ENCODE results near the gene PGP.

The PGP gene

DNA sequence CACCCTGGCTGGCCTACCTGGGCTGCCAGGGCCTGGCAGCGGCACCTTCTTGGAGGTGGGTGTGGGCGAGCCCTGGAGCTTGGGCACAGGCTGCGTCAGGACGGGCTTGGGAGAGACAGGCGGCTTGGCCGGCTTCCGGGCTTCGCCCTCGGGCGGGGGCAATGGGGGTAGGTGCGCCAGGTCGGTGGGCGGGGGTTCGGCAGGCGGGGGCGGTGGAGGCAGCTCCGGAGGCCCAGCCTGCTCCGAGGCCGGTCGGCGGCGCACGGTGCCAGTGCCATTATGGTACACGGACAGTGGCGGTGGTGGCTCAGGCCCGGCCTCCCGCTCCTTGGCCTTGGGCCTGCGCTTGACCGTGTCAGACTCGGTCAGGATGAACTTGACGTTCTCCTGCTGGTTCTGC, 35.1 kb downstream of the PGP start:
- DNase-seq = no peak

DNA sequence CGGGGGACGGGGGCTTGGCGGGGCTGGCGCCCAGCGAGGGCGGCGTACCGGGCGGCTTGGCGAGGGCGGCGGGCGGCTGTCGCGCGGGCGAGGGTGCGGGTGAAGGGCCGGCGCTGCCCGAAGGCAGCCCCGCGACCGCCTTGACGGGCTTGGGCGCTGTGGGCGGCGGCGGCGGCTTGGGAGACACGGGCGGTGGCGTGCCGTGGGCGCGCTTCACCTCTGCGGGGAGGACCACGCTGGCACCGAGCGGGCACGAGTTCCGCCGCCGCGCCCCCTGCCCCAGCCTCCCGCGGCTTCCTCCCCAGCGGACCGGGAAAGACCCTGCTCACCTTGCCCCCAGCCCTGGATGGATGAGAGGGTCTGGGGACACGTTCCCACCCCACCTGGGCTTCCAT, 35.5 kb downstream of the PGP start:
- no peak for DNase-seq

DNA sequence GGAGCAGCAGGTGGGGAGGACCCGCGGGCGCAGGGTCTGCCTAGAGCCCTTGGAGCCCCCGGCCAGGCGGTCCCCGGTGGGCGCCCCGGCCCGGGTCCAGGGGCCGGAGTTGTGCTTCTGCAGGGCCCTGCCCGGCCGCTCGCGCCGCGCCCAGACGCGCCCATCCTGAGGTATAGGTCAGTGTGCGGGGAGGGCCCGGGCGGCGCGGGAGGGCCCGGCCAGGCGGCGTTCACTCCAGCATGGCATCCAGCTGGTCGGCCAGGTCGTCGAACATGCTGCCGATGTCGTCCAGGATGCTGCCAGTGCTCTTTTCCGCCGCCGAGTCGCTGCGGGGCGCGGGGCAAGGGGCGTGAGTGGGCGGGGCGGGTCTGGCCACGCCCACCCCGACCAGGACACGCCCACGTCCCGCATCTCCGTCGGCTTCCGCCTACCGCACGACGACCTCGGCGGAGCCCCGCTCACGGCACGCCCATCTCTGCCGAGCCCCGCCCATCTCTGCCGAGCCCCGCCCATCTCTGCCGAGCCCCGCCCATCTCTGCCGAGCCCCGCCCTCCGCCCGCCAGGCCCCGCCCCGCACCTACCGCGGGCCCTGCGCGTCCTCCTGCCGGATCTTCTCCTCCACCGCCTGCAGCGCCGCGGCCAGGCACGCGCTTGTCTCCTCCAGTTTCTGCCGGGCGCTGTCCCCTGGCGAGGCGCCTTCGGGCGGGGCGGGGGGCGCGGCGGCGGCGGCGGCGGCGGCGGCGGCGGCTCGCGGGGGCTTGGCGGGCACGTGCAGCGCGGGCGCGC, 36.1 kb downstream of the PGP start:
- DNase-seq = peak; percentile 70

DNA sequence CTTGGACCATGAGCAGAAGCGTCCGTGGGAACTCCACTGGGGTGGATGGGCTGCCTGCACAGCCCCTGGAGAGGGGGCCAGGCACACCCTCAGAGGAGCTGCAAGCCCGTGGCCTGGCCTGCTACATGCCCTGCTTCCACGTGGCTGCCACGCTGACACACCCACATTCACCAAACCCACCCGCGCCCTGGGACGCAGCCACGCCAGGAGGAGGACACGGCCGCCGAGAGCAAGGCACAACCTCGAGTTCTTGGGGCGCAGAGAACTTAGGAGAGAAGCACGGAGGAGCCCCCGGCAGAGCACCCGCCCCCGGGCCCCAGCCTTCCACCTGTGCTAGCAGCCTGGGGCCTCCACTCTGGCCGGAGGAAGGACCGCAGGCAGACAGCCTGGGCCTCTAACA, 37.1 kb downstream of the PGP start:
- no peak for DNase-seq

DNA sequence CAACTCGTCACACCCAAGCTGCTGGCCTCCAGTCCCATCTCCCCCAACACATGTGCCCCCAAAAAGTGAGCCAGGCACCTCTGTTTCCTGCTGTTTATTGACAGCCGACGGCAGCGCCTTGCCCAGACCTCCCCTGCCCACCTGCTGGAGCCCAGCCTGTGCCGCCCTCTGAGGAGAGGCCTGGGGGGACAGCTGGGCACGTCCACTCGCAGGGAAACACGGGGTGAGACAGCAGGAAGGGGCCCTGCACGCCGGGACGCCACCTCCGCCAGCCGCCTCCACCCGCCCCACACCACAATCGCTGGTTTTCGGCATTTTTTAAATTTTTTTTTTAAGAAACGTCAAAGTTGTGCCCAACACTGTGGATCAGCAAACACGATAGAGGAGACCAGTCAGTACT, 37.5 kb downstream of the PGP start:
- DNase-seq = no peak

DNA sequence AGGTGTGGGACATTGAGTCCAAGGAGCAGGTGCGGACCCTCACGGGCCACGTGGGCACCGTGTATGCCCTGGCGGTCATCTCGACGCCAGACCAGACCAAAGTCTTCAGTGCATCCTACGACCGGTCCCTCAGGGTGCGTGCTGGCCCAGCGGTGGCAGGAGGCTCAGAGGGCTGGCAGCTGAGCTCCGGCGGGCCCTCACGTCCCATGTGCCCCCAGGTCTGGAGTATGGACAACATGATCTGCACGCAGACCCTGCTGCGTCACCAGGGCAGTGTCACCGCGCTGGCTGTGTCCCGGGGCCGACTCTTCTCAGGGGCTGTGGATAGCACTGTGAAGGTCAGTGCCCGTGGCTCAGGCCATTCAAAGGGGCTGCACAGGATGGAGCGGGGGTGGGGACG, 38.6 kb downstream of the PGP start:
- no peak for DNase-seq

DNA sequence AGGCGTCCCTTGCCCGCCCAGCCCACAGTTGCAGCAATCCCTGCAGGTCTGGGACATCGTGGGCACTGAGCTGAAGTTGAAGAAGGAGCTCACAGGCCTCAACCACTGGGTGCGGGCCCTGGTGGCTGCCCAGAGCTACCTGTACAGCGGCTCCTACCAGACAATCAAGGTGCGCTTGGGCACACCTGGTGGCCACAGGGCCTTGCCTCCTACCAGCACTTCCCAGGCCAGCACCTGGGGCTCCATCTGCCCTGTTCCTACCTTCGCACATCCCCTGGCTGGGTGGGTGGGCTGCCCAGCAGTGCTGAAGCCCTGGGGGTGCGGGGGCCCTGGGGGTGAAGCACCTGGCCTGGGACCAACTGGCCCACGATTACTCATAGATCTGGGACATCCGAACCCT, 39.2 kb downstream of the PGP start:
- no peak for DNase-seq

DNA sequence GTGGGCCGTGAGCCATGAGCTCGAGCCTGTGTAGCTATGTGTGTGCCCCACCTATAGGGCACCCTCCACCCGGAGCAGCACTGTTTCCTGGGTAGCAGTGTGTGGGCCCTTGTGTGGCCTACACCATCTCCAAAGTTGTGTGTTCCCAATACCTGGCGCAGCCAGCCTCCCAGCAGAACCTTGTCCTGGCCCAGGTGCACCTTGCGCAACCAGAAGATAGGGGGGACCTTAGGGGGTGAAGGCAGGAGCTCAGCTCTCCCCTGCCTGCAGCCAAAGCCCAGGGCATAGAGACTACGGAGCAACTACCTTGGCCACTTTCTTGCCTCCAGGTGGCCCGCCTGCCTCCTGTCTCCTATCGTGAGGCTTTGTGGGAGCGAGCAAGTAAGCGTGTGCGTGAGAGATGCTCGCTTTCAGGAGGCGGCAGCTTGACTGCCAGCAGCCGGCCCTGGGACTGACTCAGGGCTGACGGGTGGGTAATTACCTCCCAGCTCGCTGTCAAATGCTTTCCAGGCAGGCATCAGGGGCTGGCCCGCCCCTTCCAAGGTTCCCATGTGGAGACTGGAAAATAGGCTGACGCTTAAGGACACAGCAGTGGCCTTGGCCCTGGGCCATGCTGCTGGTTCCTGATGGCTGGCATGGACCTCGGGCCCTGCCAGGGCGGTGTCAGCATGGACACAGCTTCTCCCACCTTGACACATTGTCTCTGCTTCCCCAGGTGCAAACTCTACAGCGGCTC, 40.1 kb downstream of the PGP start:
- no peak for DNase-seq

DNA sequence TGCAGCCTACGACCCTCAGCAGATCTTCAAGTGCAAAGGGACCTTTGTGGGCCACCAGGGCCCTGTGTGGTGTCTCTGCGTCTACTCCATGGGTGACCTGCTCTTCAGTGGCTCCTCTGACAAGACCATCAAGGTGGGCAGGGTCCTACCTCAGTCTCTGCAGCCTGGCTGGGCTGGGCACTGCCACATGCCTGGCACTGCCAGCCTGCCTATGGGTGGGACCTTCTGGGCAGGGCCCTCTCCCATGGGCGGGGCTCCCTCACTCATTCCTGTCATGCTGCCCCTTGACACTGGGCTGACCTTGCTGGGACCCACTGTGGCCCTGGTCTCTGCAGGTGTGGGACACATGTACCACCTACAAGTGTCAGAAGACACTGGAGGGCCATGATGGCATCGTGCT, 40.7 kb downstream of the PGP start:
- no peak for DNase-seq

DNA sequence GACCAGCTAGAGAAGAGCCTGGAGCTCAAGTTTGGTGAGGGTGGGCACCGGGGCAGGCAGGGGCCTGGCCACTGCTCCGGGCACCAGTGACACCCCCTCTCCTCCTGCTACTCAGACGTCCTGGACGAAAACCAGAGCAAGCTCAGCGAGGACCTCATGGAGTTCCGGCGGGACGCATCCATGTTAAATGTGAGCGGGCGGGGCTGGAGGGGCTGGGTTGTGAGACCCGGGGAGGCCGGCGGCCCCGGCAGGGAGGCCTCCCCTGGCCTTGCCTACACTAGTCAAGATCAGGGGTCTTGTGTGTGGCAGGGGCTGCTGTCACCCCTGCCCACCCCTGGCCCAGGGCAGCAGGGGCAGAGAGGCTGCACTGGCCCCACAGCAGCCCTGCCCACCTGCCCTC, 41.3 kb downstream of the PGP start:
- no peak for DNase-seq

DNA sequence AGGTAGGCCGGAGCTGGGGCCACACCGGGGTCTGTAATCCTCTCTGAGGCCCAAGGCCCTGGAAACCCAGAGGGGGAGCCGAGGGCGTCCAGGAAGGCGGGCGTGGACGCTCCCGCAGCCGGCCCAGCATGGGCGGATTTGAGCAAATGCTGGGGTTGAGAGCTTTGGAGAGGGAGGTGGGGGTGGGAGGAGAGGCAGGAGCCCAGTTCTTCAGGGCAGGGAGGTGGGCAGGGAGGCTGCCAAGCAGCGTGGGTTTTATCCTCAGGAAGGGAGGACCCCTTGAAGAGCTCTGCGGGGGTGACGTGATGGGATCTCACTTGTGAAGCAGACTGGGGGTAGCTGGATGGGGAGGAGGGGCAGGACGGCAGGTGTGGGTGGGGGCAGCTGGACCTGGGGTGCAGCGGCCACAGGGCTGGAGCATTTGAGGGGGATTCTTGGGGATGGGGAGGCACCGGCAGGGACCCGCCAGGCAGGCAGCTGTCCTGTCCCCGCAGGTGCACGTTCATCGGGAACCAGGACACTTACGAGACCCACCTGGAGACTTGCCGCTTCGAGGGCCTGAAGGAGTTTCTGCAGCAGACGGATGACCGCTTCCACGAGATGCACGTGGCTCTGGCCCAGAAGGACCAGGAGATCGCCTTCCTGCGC, 41.8 kb downstream of the PGP start:
- no peak for DNase-seq

DNA sequence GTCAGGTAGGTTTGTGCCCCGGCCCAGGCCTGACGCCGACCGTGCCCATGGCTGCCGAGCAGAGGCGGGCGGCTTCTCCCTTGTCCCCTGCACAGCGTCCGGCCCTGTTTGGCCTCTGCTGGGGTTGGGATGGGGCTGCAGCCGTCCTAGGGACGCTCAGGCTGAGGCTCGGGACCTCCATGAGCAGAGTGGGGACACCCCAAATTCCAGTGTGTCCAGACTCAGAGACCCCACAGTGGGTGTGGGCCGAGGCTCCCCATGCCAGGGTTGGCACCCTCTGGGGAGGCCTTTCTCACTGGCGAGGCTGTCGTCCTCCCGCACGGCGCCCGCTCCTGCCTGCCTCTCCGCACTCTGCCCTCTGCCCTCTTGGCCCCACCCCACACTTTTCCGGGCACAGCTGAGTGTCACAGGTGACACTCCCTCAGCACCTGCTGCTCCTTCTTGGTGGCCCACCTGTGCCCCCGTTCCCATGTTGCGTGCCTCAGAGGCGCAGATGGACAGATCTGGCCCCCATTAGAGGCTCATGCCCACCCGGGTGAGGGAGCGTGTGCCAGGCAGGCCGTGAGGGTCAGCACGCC, 43.0 kb downstream of the PGP start:
- DNase-seq = no peak

DNA sequence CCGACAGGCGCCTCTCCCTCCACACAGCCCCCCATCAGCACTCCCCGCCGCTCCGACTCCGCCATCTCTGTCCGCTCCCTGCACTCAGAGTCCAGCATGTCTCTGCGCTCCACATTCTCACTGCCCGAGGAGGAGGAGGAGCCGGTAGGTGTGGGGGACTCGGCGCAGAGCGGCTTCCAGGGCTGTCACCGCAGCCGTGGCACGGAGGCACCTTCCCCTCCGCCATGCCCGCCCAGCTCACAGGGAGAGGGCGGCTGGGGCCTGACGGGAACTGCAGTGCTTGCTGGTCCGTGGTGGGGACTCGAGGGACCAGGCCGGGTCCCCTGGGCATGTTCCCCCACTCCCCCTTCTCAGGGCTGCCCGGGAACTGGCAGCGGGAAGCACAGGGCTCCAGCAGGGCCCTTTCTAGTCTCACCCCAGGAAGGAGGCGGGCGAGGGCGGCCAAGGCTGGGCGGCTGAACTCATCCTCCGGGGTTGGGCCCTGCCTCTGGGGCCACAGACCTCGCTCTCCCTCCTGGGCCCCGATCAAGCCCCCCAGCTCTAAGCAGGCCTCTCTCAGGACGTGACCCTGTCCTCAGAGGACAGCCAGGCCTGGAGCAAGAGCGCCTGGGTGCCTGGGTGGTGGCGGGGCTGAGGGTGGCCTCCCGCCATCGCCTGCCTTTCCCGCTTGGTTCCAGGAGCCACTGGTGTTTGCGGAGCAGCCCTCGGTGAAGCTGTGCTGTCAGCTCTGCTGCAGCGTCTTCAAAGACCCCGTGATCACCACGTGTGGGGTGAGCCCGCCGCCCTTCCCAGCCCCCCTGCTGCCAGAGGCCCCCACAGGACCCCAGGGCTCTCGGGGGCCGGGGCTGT, 43.8 kb downstream of the PGP start:
- DNase-seq = no peak

DNA sequence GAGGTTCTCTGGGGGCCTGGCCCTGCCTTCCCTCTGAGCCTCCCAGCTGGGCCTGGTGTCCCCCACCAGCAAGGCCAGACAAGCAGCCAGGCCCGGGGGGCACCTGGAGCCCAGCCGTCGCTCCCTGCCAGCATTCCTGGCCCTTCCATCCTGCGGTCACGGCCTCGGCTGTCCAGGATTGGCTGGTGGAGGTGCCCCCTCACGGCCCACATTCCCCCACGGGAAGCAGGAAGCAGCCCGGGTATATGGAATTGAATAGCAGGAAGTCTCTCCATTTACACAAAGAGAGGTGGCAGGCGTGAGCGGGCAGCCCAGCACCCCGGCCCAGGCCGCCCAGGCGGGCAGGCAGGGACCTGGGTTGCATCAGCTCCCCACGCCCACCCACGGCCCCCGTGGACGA, 44.6 kb downstream of the PGP start:
- DNase-seq = no peak

DNA sequence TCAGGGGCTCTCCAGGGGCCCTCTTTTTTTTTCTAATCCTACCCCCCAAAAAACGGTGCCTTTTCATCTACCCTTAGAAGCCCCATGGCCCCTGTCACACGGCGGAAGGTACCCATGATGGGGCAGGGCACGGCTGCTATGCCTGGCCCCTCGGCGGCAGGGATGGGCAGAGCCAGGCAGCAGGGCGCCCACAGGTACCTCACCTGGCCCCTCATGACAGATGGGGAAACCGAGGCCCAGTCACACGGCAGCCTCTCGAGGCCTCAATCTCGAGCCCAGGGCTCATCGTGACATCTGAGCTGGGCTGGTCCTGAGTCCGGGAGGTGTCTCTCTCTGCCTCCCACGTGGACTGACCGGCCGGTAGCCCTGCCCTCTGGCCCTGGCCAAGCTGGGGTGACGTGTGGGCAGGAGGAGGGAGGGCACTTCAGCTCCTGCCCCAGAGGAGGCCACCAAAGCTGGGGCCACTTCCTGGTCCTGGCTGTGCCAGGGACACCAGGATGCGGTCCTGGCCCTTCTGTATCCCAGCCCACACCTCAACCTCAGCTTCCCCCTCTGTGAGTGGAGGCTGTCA, 47.5 kb downstream of the PGP start:
- no peak for DNase-seq

DNA sequence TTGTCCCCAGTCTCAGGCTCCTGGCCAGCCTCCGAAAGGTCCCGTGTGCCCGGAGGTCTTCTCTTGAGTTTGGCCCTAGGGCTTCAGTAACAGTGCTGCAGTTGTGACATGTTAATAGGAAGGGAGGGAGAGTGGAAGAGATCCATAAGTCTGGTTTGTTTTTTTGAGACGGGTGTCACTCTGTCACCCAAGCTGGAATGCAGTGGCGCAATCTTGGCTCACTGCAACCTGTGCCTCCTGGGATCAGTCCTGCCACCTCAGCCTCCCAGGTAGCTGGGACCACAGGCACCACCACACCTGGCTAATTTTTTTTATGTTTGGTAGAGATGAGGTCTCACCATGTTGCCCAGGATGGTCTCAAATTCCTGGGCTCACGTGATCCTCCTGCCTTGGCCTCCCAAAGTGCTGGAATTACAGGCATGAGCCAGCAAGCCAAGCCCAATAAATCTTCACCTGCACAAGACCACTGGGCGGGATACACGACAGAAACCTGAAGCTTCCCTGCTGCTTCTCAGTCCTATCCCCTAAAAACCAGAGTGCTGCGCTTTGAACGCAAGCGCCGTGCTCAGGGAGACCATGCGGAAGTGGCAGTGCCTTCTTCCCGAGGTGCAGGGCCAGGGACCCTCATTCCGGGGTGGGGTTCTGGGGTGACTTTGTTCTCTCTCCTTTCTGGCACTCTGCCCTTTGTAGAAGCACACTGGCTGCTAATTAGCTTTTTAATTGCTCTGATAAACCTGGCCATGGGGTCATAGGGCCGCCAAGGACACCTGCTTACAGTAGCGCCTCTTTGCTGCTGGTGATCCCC, 48.2 kb downstream of the PGP start:
- no peak for DNase-seq

DNA sequence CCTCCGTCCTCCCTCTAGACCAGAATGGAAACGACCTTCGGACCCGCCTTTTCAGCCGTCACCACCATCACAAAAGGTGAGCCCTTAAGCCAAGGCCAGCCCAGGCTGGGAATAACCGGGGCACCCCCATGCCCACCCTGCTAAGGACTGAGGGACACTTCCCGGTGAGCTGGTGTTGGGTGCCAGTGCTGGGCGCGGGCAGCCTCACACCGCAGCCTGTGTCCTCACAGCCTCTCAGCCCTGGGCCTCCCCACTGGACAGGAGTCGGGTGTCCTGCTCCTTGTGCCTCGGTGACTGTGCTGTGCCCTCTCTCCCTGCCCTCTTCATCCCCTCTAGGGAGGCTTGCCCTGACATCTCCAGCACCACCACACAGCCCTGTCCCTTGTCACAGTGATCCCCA, 48.8 kb downstream of the PGP start:
- DNase-seq = no peak

DNA sequence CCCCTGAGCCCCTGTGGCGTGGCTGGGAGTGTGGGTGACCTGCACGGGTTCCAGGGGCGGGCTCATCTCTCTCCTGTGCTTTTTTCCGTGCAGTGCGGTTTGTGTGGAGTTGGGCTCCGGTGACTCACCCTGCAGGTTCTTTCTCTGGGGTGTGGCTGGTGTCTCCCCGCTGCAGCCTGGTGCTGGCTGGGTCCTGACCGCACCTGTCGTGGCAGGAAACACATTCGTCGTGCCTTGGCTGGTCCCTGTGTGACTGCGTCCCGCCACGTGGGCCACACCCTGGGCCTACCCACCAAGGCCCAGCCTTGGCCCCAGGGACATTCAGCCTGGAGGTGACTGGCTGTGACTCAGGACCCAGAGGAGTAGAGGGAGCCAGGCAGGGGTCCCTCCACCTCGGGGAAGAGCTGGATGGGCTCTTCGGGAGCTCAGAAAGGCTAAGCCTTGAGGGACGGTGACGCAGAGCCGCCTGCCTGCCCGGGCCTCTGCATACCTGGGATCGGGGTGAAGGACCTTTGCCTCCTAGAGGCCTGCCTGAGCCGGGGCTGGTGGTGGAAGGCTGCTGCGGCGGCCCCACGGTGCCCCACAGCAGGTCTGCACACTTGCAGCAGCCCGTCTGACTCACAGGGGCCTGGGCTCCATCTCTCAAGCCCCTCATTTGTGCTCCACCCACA, 51.3 kb downstream of the PGP start:
- no peak for DNase-seq

DNA sequence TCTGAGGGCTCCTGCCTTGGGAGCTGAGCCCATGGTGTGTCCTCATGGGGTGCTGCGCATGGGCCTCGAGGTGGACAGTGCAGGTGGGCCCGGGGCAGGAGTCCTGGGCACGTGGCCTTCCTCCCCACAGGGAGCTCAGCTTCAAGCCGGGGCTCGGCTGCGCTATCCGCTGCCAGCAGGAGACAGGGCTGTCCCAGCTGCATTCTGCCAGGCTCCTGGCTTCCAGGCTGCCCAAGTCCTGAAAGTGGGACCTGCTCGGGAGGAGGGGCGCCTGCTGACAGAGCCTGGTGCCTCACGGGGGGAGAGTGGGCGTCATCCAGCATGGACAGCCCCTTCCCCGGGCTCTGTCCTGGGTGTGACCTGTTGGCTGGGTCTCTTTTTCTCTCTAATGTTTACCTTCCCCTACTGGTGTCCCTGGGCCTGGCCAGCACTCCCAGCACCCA, 51.9 kb downstream of the PGP start:
- DNase-seq = no peak

DNA sequence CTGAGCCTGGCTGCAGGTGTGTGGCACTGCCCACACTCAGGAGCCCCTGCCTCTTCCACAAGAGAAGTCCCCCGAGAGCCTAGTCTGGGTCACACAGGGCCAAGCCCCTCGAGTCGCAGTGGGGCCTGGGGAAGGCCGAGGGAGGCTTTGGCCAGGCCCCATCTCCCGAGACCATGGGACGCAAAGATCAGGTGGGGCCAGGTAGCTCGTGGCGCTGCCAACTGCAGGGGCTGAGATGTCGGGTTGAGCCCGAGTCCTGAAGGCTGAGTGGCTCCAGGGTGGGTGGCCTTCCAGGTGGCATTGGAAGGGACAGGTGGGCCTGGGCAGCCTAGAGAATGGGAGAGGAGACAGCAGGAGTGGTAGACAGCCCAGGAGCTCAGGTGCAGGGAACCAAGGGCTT, 52.7 kb downstream of the PGP start:
- no peak for DNase-seq

Measured in femur (tissue), 1 donor.